Natural killer cell (primary cell): ENCODE results near the gene INTS3. TPM values are rescaled to one million over a fixed set of nuclear protein-coding genes. Genes with fewer than 3 reads are reported as not detected.

ENCODE experiments used
- ATAC-seq, 3 donors: fragments of 150-1000 bp in 2 of 3; fragments of 200-7000 bp in 1 of 3; cut with Tn5 transposase; 1 replicate in 1 of 3; 2 replicates in 2 of 3; pipeline ENCODE4 v1.10.0; 2021; ENCODE audit warnings: mild to moderate bottlenecking in 2 of 3, moderate library complexity in 2 of 3
- DNase-seq, 2 donors: peaks; one replicate each; pipeline versions ENCODE4 v3.0.0 to v3.0.0-alpha.2; 2013 to 2021; ENCODE audit warnings: mixed read lengths in 1 of 2
- H3K27ac ChIP-seq: one replicate; pipeline ENCODE4 v1.5.1; 2013; ENCODE audit warnings: mild to moderate bottlenecking, low read length
- H3K27me3 ChIP-seq: one replicate; pipeline ENCODE4 v1.6.1; 2013; ENCODE audit warnings: low read length; ENCODE audit not compliant: control insufficient read depth, insufficient read depth
- H3K36me3 ChIP-seq: one replicate; pipeline ENCODE4 v1.6.1; 2013; ENCODE audit warnings: low read length; ENCODE audit not compliant: control insufficient read depth, insufficient read depth
- H3K4me1 ChIP-seq: one replicate; pipeline ENCODE4 v1.6.1; 2013; ENCODE audit warnings: low read length; ENCODE audit not compliant: control insufficient read depth, insufficient read depth
- H3K4me3 ChIP-seq: one replicate; pipeline ENCODE4 v1.5.1; 2013; ENCODE audit warnings: low read length
- H3K9me3 ChIP-seq: one replicate; pipeline ENCODE4 v1.6.1; 2013; ENCODE audit warnings: low read length; ENCODE audit not compliant: control insufficient read depth, insufficient read depth
- H3K27ac Mint-ChIP-seq, 2 donors: one replicate each; pipeline ENCODE4 v1.8.0; 2022; ENCODE audit warnings: mild to moderate bottlenecking in 2 of 2, mixed read lengths in 2 of 2, moderate library complexity in 1 of 2
- H3K27me3 Mint-ChIP-seq, 2 donors: one replicate each; pipeline ENCODE4 v1.8.0; 2022; ENCODE audit warnings: low read depth in 2 of 2, mixed read lengths in 2 of 2
- H3K36me3 Mint-ChIP-seq: one replicate; pipeline ENCODE4 v1.8.0; 2022; ENCODE audit warnings: mixed read lengths
- H3K4me1 Mint-ChIP-seq, 2 donors: one replicate each; pipeline ENCODE4 v1.8.0; 2022; ENCODE audit warnings: mixed read lengths in 2 of 2
- H3K4me3 Mint-ChIP-seq: one replicate; pipeline ENCODE4 v1.8.0; 2022; ENCODE audit warnings: mild to moderate bottlenecking, moderate library complexity, mixed read lengths
- H3K9me3 Mint-ChIP-seq, 2 donors: one replicate each; pipeline ENCODE4 v1.8.0; 2022; ENCODE audit warnings: mixed read lengths in 2 of 2
- WGBS: methylation state at CpG from one replicate; pipeline ENCODE4 v1.1.7; 2013; ENCODE audit warnings: missing lambda C conversion rate; ENCODE audit not compliant: insufficient coverage; 5-methylcytosine and 5-hydroxymethylcytosine counted together
- intact Hi-C: fragments of 100-400 bp; cut with micrococcal nuclease; formaldehyde crosslinking; loops from one replicate; pipeline ENCODE4 v1.14.2; 2022
- total RNA-seq, 4 donors: library from RNA; stranded (reverse); fragments of 120-200 nt in 1 of 4; gene quantifications; one replicate each; pipeline versions ENCODE4 v1.2.3 to v1.2.4, GENCODE V29; 2013 to 2022
- TF ChIP-seq, protein P1 (sequence below): fragments of 200-600 bp; IDR thresholded peaks from one replicate; pipeline ENCODE4 v1.8.0; 2022; ENCODE audit warnings: antibody characterized with exemption

INTS3 gene
- total RNA-seq, 3 donors from 2014 or later (not counting 1 experiment from before 2014, with no cell fraction given): 44.3 to 55.3 (median 44.5) TPM

GRCh38 chr1:153771841-153772593, 44.2 kb downstream of the INTS3 start:
- H3K36me3 Mint-ChIP-seq: peaks cover 9% of the 10 kb centered on the region
- H3K36me3 ChIP-seq: peaks cover 29% of the 10 kb centered on the region
- H3K9me3 ChIP-seq: no peaks in the 10 kb centered on the region
- H3K4me3 Mint-ChIP-seq: no peak overlapping the region
- intact Hi-C loops: loop anchor here (10.0 kb wide), 1 partner anchor 97 kb away; the partner anchor contains the start of genes ILF2 and NPR1
- H3K4me1 ChIP-seq: peaks cover 39% of the 10 kb centered on the region
- peaks cover 24 to 31% of the 10 kb centered on the region in 2 donors for H3K4me1 Mint-ChIP-seq
- H3K27me3 ChIP-seq: no peaks in the 10 kb centered on the region
- DNase-seq (no peak), ATAC-seq (no peak)
- TF ChIP-seq, protein P1, sequence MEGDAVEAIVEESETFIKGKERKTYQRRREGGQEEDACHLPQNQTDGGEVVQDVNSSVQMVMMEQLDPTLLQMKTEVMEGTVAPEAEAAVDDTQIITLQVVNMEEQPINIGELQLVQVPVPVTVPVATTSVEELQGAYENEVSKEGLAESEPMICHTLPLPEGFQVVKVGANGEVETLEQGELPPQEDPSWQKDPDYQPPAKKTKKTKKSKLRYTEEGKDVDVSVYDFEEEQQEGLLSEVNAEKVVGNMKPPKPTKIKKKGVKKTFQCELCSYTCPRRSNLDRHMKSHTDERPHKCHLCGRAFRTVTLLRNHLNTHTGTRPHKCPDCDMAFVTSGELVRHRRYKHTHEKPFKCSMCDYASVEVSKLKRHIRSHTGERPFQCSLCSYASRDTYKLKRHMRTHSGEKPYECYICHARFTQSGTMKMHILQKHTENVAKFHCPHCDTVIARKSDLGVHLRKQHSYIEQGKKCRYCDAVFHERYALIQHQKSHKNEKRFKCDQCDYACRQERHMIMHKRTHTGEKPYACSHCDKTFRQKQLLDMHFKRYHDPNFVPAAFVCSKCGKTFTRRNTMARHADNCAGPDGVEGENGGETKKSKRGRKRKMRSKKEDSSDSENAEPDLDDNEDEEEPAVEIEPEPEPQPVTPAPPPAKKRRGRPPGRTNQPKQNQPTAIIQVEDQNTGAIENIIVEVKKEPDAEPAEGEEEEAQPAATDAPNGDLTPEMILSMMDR: no peak
- WGBS: 90% methylated on average over 21 of the region's 21 CpGs
- H3K27me3 Mint-ChIP-seq: no peaks in the 10 kb centered on the region
- H3K27ac ChIP-seq: no peak overlapping the region
- no peak overlapping the region for H3K27ac Mint-ChIP-seq
- H3K9me3 Mint-ChIP-seq: no peaks in the 10 kb centered on the region
- H3K4me3 ChIP-seq: no peak overlapping the region

- H3K27me3 Mint-ChIP-seq: no peaks in the 10 kb centered on the region
- TF ChIP-seq, protein P1: no peak
- peak overlapping the region; percentile 92 for H3K27ac Mint-ChIP-seq
- peaks cover 4% of the 10 kb centered on the region for H3K36me3 Mint-ChIP-seq
- Histone ChIP-seq H3K4me1 (peaks cover 51% of the 10 kb centered on the region), H3K27ac (peak overlapping the region; percentile 89), H3K4me3 (no peak overlapping the region), H3K27me3 (no peaks in the 10 kb centered on the region), H3K9me3 (no peaks in the 10 kb centered on the region), H3K36me3 (peaks cover 20% of the 10 kb centered on the region)
- H3K4me3 Mint-ChIP-seq: peak overlapping the region; percentile 91
- 52% methylated on average over 12 of the region's 12 CpGs for WGBS
- peaks cover 35 to 44% of the 10 kb centered on the region in 2 donors for H3K4me1 Mint-ChIP-seq
- no peaks in the 10 kb centered on the region for H3K9me3 Mint-ChIP-seq
- intact Hi-C loops: loop anchor here (10.0 kb wide), 1 partner anchor 99 kb away; the partner anchor contains the start of genes ILF2 and NPR1
- DNase-seq (peak in 1 of 2 donors; percentile 27), ATAC-seq (no peak)
Observed at GRCh38 chr1:153773096-153773921, 45.5 kb downstream of the INTS3 start.

- intact Hi-C loops: loop anchor here (10.0 kb wide), 1 partner anchor 99 kb away; the partner anchor contains the start of genes ILF2 and NPR1
- H3K27ac Mint-ChIP-seq: peak overlapping the region; percentile 92
- no peaks in the 10 kb centered on the region for H3K9me3 ChIP-seq
- DNase-seq (no peak), ATAC-seq (no peak)
- 56% methylated on average over 7 of the region's 8 CpGs for WGBS
- no peaks in the 10 kb centered on the region for H3K9me3 Mint-ChIP-seq
- H3K27me3 ChIP-seq: no peaks in the 10 kb centered on the region
- no peaks in the 10 kb centered on the region for H3K36me3 Mint-ChIP-seq
- H3K4me3 ChIP-seq: no peak overlapping the region
- peak overlapping the region; percentile 91 for H3K4me3 Mint-ChIP-seq
- peaks cover 24% of the 10 kb centered on the region for H3K36me3 ChIP-seq
- peak overlapping the region; percentile 89 for H3K27ac ChIP-seq
- H3K27me3 Mint-ChIP-seq: no peaks in the 10 kb centered on the region
- H3K4me1 ChIP-seq: peaks cover 51% of the 10 kb centered on the region
- TF ChIP-seq, protein P1: no peak
- peaks cover 41 to 52% of the 10 kb centered on the region in 2 donors for H3K4me1 Mint-ChIP-seq
Observed at GRCh38 chr1:153774026-153774595, 46.3 kb downstream of the INTS3 start.
